HAP-1 (cell line): ENCODE data around the gene USP27X.

Experiments used
- DNase-seq, 2 experiments: peaks; one replicate each; pipeline ENCODE4 v3.0.0-alpha.2; 2016 to 2020; ENCODE audit warnings: low spot score in 2 of 2
- H3K27me3 ChIP-seq: fragments of 250-450 bp; sonication (Bioruptor Pico); 2 replicates; pipeline ENCODE4 v1.5.1; 2020; ENCODE audit warnings: low read depth, mild to moderate bottlenecking, moderate library complexity
- H3K36me3 ChIP-seq: fragments of 250-450 bp; sonication (Bioruptor Pico); replicated peaks from 2 replicates; pipeline ENCODE4 v1.5.1; 2020; ENCODE audit warnings: mild to moderate bottlenecking
- H3K4me1 ChIP-seq: fragments of 250-450 bp; sonication (Bioruptor Pico); 2 replicates; pipeline ENCODE4 v1.5.1; 2020; ENCODE audit warnings: mild to moderate bottlenecking
- H3K4me3 ChIP-seq: fragments of 250-450 bp; sonication (Bioruptor Pico); 2 replicates; pipeline ENCODE4 v1.5.1; 2020; ENCODE audit warnings: mild to moderate bottlenecking, moderate library complexity
- H3K9me3 ChIP-seq: fragments of 250-450 bp; sonication (Bioruptor Pico); 2 replicates; pipeline ENCODE4 v1.5.1; 2020; ENCODE audit warnings: mild to moderate bottlenecking, moderate library complexity
- in situ Hi-C: fragments of 300-500 bp; cut with MboI; formaldehyde crosslinking; loops from 3 replicates; pipeline ENCODE4 v1.14.3; 2020; ENCODE audit warnings: low sequenced_read_pairs, inconsistent platforms, mixed read lengths

USP27X gene

DNA sequence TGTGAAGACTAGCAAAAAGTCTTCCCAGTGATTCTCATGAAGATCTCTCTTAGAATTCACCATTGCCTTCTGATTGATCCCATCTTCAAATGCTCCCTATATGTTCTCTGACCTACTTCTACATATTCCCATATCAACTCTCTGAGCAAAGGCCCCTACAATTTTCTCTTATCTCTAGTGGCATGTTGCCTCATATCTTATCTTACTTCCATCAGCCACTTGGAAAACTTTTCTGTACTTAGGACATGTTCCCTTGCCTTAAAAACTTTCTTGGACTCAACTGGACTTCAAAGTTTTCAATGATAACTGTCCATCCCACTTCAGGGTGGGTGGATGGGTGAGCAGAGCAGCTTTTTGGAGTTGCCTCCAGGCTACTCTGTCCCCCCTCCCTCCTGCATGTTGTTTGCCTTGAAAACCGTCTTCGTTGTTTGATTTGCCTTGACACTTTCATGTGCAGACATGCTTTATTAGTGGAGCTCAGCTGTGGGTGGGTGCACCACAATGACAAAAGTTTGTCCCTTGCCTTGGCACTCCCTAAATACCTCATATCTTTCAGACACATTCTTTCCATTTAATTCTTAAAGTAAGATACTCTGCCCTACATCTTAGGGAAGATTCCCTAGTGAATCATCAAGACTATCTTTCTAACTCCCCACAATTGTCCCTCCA is 18.3 kb upstream of the USP27X start:
- H3K36me3 ChIP-seq: no peaks in the 10 kb centered on the region
- H3K4me1 ChIP-seq: no peaks in the 10 kb centered on the region
- no peaks in the 10 kb centered on the region for H3K9me3 ChIP-seq
- in situ Hi-C loops: no loop called here
- no peak overlapping the region for H3K4me3 ChIP-seq
- H3K27me3 ChIP-seq: peaks cover 3% of the 10 kb centered on the region; the same call in 1 of the 2 replicates
- no peak for DNase-seq

DNA sequence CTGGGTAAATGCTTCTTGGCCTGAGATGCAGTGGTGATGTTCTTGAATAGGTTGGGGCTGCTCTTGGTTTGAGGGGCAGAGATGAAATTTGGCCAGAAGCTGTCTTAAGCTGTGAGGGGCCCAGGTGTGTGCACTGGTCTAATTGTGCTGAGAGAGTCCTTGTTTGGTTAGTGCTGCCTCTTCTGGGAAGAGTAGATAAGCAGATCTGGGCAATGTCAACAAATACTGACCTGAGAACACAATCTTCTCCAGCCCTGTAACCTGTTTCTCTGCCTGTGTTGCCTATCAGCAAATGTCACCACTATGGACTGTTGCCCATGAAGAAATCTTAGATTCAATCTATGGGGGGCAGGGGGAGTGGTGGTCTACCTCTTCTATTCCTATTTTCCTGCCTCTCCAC is 17.2 kb upstream of the USP27X start:
- in situ Hi-C loops: no loop called here
- H3K27me3 ChIP-seq: peaks cover 3% of the 10 kb centered on the region; the same call in 1 of the 2 replicates

DNA sequence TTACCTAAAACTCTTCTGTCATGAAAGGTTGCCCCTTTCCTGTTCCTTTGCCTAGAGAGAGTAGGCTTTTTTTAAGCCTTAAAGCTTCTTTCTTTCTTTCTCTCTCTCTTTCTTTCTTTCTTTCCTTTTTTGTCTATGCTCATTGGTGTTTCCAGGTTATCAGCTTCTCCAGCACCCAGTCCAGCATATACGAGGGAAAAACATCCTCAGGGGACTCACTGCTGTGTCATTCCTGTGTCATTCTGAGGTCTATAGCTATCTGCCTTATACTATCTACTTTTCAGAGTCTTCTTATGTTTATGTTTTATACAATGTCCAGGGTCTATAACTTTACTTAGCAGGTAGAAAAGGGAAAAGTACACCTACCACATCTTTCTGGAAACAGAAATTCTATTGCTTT is 10.5 kb upstream of the USP27X start:
- Histone ChIP-seq H3K4me3 (no peak overlapping the region), H3K9me3 (no peaks in the 10 kb centered on the region), H3K27me3 (peaks cover 11% of the 10 kb centered on the region), H3K4me1 (no peaks in the 10 kb centered on the region), H3K36me3 (no peaks in the 10 kb centered on the region)
- in situ Hi-C loops: no loop called here
- DNase-seq: no peak

More for the DNA sequence above, 17.2 kb upstream of the USP27X start:
- Histone ChIP-seq H3K4me3 (no peak overlapping the region), H3K4me1 (no peaks in the 10 kb centered on the region), H3K9me3 (no peaks in the 10 kb centered on the region), H3K36me3 (no peaks in the 10 kb centered on the region)
- no peak for DNase-seq

DNA sequence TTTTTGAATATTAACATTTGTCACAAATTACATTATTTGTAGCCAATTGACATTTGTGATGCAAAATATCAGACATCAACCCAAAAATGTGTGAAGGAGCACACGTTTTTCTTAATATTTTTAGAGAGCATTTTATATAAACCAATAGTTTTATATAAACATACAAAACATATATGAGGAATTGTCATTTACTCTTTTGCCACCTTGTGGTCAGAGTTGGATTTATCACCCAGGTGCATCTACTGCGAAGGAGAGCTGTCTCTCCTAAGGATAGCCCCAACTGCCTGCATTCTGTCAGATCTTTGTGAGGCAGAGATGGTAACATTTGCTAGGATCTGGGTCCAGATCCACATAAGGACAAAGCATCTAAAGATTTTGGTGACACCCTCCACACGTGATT is 2.5 kb upstream of the USP27X start:
- Histone ChIP-seq H3K9me3 (no peaks in the 10 kb centered on the region; the same call in 1 of the 2 replicates), H3K36me3 (no peaks in the 10 kb centered on the region; the same call in 1 of the 2 replicates), H3K27me3 (no peaks in the 10 kb centered on the region), H3K4me3 (no peak overlapping the region), H3K4me1 (peaks cover 8% of the 10 kb centered on the region)
- peak; percentile 53 to 56 for DNase-seq
- in situ Hi-C loops: no loop called here

DNA sequence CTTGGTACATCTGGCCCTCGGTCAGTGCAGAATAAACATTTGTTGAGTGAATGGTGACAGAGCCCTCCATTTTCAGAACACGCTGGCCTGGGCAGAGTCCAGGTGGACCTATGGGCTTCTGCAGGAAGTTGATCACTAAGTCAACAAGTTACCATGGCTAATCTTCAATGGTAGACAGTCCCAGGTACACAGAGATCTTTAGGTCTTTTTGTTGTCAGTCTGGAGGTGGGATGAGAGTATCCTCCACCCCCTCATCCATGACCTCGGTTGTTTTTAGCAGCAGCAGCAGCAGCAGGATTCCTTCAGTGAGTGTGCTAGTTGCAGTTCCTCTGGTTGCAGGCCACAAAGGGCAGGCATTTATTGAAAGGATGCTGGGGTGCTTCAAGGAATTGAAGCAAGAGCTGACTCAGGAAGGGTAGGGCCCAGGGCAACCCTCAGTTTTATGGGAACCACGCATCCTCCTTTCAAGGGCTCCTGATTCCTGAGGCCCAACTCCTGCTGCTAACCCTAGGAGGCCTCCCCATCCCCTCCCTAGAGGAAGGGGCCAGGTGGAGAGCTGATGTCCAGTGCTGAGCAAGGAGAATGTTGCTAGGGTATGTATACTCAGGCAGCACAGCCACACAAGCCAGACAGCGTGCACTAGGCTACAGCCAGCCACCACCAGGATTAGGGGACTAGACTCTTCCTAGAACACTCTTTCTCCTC is 1.7 kb upstream of the USP27X start:
- no peak for DNase-seq
- in situ Hi-C loops: no loop called here
- peaks cover 8% of the 10 kb centered on the region for H3K4me1 ChIP-seq
- H3K36me3 ChIP-seq: no peaks in the 10 kb centered on the region; the same call in 1 of the 2 replicates
- no peaks in the 10 kb centered on the region; the same call in 1 of the 2 replicates for H3K9me3 ChIP-seq
- no peaks in the 10 kb centered on the region for H3K27me3 ChIP-seq
- no peak overlapping the region for H3K4me3 ChIP-seq

DNA sequence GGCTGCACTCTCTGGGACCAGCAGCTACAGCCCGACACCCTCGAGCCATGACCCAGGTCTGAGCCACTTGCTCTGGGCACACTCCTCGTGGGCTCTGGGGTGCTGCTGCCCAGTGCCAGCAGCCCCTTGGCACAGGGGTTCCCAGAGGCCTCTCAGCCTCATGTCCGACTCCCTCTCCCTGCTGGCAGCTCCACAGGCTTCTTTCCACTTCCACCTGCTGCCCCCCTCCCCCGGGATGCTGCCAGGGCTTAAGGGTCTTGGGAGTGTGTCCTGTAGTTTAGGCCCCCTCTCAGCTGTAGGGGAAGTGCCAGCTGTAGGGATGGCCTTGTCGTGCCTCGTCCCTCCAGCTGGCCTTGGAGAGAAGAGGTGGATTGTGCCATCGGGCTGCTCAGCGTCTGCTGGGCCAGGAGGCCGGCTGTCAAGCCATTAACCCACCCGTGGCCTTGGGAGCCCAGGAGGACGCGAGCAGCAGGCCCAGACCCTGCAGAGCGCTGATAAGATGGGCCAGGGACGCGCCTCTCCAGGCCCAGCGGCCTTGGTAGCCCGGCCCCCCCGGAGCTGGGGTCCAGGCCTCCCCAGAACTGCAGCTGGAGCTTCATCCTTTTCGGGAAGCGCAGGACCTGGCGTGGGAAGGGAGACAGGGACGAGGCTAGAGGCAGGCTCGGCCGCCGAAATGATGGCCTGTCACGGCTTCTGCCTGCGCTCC is 1.0 kb upstream of the USP27X start:
- no peak for DNase-seq
- Histone ChIP-seq H3K4me3 (peak overlapping the region; percentile 65), H3K4me1 (peaks cover 8% of the 10 kb centered on the region), H3K27me3 (no peaks in the 10 kb centered on the region), H3K36me3 (no peaks in the 10 kb centered on the region; the same call in 1 of the 2 replicates), H3K9me3 (no peaks in the 10 kb centered on the region; the same call in 1 of the 2 replicates)
- in situ Hi-C loops: no loop called here

DNA sequence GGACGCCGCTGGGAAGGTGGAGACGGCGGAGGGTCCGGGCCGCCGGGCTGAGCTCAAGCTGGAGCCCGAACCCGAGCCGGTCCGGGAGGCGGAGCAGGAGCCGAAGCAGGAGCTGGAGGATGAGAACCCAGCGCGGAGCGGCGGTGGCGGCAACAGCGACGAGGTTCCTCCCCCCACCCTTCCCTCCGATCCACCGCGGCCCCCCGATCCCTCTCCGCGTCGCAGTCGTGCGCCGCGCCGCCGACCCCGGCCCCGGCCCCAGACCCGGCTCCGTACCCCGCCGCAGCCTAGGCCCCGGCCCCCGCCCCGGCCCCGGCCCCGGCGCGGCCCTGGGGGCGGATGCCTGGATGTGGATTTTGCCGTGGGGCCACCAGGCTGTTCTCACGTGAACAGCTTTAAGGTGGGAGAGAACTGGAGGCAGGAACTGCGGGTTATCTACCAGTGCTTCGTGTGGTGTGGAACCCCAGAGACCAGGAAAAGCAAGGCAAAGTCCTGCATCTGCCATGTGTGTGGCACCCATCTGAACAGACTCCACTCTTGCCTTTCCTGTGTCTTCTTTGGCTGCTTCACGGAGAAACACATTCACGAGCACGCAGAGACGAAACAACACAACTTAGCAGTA is 483 bp downstream of the USP27X start:
- DNase-seq: peak in 1 of 2 experiments; percentile 9
- Histone ChIP-seq H3K36me3 (no peaks in the 10 kb centered on the region; the same call in 1 of the 2 replicates), H3K27me3 (no peaks in the 10 kb centered on the region), H3K9me3 (no peaks in the 10 kb centered on the region; the same call in 1 of the 2 replicates), H3K4me3 (peak overlapping the region; percentile 65), H3K4me1 (peaks cover 8% of the 10 kb centered on the region)
- in situ Hi-C loops: no loop called here

DNA sequence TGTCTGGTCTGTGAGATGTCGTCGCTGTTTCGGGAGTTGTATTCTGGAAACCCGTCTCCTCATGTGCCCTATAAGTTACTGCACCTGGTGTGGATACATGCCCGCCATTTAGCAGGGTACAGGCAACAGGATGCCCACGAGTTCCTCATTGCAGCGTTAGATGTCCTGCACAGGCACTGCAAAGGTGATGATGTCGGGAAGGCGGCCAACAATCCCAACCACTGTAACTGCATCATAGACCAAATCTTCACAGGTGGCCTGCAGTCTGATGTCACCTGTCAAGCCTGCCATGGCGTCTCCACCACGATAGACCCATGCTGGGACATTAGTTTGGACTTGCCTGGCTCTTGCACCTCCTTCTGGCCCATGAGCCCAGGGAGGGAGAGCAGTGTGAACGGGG is 1.4 kb downstream of the USP27X start:
- H3K36me3 ChIP-seq: no peaks in the 10 kb centered on the region; the same call in 1 of the 2 replicates
- H3K9me3 ChIP-seq: no peaks in the 10 kb centered on the region
- H3K27me3 ChIP-seq: no peaks in the 10 kb centered on the region

DNA sequence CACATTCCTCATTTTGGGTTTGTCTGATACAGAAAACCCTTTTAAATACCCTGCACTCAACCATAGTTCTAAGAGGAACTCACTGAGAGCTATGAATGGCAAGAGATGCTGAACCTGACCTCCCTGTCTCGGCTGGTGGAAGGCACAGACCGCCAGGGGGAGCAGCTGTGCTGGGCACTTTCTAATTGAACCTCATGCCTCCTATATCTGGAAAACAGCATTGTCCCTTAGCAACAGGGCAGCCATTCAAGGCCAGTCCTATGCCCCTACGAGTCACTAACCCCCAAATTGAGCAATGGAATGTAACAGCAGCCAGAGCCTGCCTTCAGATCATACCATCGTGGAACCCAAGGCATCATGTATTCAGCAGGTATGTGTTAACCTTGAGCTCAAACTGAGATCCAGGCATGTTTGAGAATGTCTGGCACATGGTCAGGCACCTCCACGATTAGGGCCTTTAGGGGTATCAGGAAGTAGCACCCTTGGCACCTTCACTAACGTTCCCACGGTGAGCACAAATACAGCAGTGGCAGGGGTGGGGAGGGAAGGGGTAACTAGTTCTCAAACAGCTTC is 5.1 kb downstream of the USP27X start:
- peak; percentile 40 to 85 for DNase-seq
- H3K27me3 ChIP-seq: no peaks in the 10 kb centered on the region
- H3K4me3 ChIP-seq: no peak overlapping the region
- in situ Hi-C loops: no loop called here
- no peaks in the 10 kb centered on the region; the same call in 1 of the 2 replicates for H3K36me3 ChIP-seq
- peaks cover 12% of the 10 kb centered on the region for H3K4me1 ChIP-seq
- H3K9me3 ChIP-seq: no peaks in the 10 kb centered on the region

More for the DNA sequence above, 1.4 kb downstream of the USP27X start:
- DNase-seq: no peak
- peaks cover 8% of the 10 kb centered on the region for H3K4me1 ChIP-seq
- no peak overlapping the region; the same call in 1 of the 2 replicates for H3K4me3 ChIP-seq
- in situ Hi-C loops: no loop called here

DNA sequence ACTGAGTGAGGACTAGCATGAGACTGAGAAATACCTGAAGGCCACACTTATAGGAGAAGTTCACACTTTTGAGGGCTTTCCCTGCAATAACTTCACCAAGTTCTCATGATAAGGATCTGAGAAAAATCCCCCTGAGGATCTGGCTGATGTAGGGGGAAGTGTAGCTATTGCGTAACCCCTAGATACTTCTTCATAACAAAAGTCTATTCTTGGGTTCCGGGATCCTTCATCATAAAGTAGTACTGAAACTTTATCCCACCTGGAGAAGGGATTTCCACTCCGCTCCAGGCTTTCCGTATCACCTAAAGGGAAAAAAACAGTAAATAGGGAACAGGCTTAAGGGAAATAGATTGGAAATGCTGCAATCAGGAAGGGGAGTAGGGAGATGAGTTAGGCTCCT is 13.3 kb downstream of the USP27X start:
- in situ Hi-C loops: no loop called here
- no peaks in the 10 kb centered on the region for H3K27me3 ChIP-seq
- H3K4me1 ChIP-seq: peaks cover 4% of the 10 kb centered on the region; the same call in 1 of the 2 replicates
- H3K36me3 ChIP-seq: no peaks in the 10 kb centered on the region
- no peak overlapping the region for H3K4me3 ChIP-seq
- no peaks in the 10 kb centered on the region; the same call in 1 of the 2 replicates for H3K9me3 ChIP-seq
- no peak for DNase-seq

DNA sequence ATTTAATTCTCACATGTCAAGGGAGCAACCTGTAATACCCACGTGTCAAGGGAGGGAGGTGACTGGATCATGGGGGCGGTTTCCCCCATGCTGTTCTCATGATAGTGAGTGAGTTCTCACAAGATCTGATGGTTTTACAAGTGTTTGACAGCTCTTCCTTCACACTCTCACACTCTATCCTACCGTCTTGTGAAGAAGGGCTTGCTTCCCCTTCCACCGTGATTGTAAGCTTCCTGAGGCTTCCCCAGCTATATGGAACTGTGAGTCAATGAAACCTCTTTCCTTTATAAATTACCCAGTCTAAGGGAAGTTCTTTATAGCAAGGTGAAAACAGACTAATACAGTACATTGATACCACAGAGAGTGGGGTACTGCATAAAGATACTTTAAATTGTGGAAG is 17.7 kb downstream of the USP27X start:
- Histone ChIP-seq H3K27me3 (peaks cover 6% of the 10 kb centered on the region; the same call in 1 of the 2 replicates), H3K4me3 (no peak overlapping the region), H3K9me3 (no peaks in the 10 kb centered on the region; the same call in 1 of the 2 replicates), H3K4me1 (peaks cover 7% of the 10 kb centered on the region), H3K36me3 (no peaks in the 10 kb centered on the region)
- no peak for DNase-seq
- in situ Hi-C loops: no loop called here

DNA sequence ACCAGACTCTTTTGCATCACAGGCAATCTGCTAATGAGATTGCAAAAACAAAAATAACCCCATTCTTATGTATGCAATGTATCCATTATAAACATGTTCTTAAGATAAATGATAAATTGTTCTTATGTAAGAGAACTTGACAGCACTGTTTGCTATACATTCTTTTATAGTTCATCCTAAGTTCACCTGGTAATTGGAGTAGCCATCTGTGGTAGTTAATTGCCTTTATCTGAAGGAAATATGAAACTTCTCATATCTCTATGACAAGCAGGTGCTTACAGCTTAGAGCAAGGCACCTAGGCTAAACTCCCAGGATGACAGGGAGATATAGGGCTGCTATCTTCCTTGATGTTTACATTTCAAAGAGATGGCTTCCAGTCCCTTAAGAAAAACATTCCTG is 21.8 kb downstream of the USP27X start:
- Histone ChIP-seq H3K36me3 (no peaks in the 10 kb centered on the region), H3K27me3 (peaks cover 7% of the 10 kb centered on the region; the same call in 1 of the 2 replicates), H3K9me3 (no peaks in the 10 kb centered on the region; the same call in 1 of the 2 replicates), H3K4me1 (peaks cover 7% of the 10 kb centered on the region), H3K4me3 (no peak overlapping the region)
- DNase-seq: peak in 1 of 2 experiments; percentile 54
- in situ Hi-C loops: loop anchor here (25.0 kb wide), 1 partner anchor 686 kb away; no protein-coding TSS in a partner anchor

DNA sequence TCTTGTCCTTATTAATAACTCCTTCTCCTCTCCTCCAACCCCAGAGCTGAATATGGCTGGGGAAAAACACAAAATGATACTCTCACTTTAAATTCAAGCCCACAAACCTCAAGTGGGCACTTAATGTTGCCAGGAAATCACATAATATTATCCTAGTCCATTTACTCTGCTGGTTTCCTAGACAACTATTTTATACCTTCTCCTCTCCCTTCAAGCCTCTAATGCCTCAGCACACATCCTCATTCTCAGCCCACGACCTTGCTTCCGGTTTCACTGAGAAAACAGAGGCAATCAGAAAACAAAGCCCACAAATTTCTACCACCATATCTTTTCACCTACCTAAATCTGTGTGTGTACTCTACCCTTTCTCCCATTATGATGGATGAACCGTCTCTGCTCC is 31.1 kb downstream of the USP27X start:
- in situ Hi-C loops: loop anchor here (25.0 kb wide), 1 partner anchor 677 kb away; no protein-coding TSS in a partner anchor
- no peak for DNase-seq
- H3K36me3 ChIP-seq: no peaks in the 10 kb centered on the region
- H3K4me1 ChIP-seq: no peaks in the 10 kb centered on the region
- H3K27me3 ChIP-seq: peaks cover 21% of the 10 kb centered on the region
- no peak overlapping the region for H3K4me3 ChIP-seq
- no peaks in the 10 kb centered on the region for H3K9me3 ChIP-seq
